Mesendoderm (in vitro differentiated cells): ENCODE measurements around the gene FAM162B.

ENCODE experiments used
- DNase-seq: peaks from one replicate; pipeline ENCODE4 v3.0.0; 2013
- H2AK5ac ChIP-seq: 2 replicates; pipeline ENCODE4 v1.6.1; 2013; ENCODE audit warnings: low read length, inconsistent platforms
- H2BK120ac ChIP-seq: 2 replicates; pipeline ENCODE4 v1.6.1; 2013; ENCODE audit warnings: low read depth, mild to moderate bottlenecking, low read length, moderate library complexity, mixed read lengths
- H2BK15ac ChIP-seq: replicated peaks from 2 replicates; pipeline ENCODE4 v1.6.1; 2013; ENCODE audit warnings: low read depth, mild to moderate bottlenecking, moderate library complexity
- H2BK5ac ChIP-seq: 2 replicates; pipeline ENCODE4 v1.6.1; 2013; ENCODE audit warnings: low read length, inconsistent platforms
- H3K18ac ChIP-seq: 2 replicates; pipeline ENCODE4 v1.6.1; 2013; ENCODE audit warnings: mild to moderate bottlenecking, low read length, mixed read lengths
- H3K23ac ChIP-seq: one replicate; pipeline ENCODE4 v1.6.1; 2013; ENCODE audit warnings: low read length
- H3K27ac ChIP-seq: 2 replicates; pipeline ENCODE4 v1.5.1; 2013; ENCODE audit warnings: low read depth, mild to moderate bottlenecking, inconsistent platforms, low read length, moderate library complexity
- H3K27me3 ChIP-seq: 2 replicates; pipeline ENCODE4 v1.6.1; 2013; ENCODE audit warnings: low read length, control low read depth, mild to moderate bottlenecking, inconsistent platforms; ENCODE audit not compliant: insufficient read depth, poor library complexity
- H3K36me3 ChIP-seq: 2 replicates; pipeline ENCODE4 v1.6.1; 2013; ENCODE audit warnings: low read length, inconsistent platforms; ENCODE audit not compliant: control insufficient read depth, insufficient read depth
- H3K4ac ChIP-seq: one replicate; pipeline ENCODE4 v1.6.1; 2013; ENCODE audit warnings: low read depth, mild to moderate bottlenecking, low read length, moderate library complexity
- H3K4me1 ChIP-seq: 2 replicates; pipeline ENCODE4 v1.6.1; 2013; ENCODE audit warnings: low read depth, low read length, inconsistent platforms; ENCODE audit not compliant: control insufficient read depth
- H3K4me2 ChIP-seq: 2 replicates; pipeline ENCODE4 v1.6.1; 2013; ENCODE audit warnings: low read length
- H3K4me3 ChIP-seq: 2 replicates; pipeline ENCODE4 v1.5.1; 2013; ENCODE audit warnings: mild to moderate bottlenecking, low read length
- H3K56ac ChIP-seq: one replicate; pipeline ENCODE4 v1.6.1; 2013; ENCODE audit warnings: low read length
- H3K79me1 ChIP-seq: 2 replicates; pipeline ENCODE4 v1.6.1; 2013; ENCODE audit warnings: low read length, inconsistent platforms
- H3K79me2 ChIP-seq: 2 replicates; pipeline ENCODE4 v1.6.1; 2013; ENCODE audit warnings: mild to moderate bottlenecking, low read length; ENCODE audit not compliant: control insufficient read depth, insufficient read depth
- H3K9ac ChIP-seq: 2 replicates; pipeline ENCODE4 v1.6.1; 2013; ENCODE audit warnings: low read length, inconsistent platforms
- H4K5ac ChIP-seq: one replicate; pipeline ENCODE4 v1.6.1; 2013; ENCODE audit warnings: low read length
- H4K8ac ChIP-seq: one replicate; pipeline ENCODE4 v1.6.1; 2013; ENCODE audit warnings: low read depth, mild to moderate bottlenecking, control low read depth, low read length, moderate library complexity
- WGBS: extraction: QIAGEN DNeasy Blood & Tissue Kit; methylation state at CpG from one replicate; pipeline ENCODE4 v1.1.7; 2013; ENCODE audit warnings: low lambda C conversion rate, missing lambda C conversion rate; ENCODE audit not compliant: insufficient coverage; ENCODE audit errors: extremely low coverage; 5-methylcytosine and 5-hydroxymethylcytosine counted together

The FAM162B gene

GRCh38 chr6:116793224-116793623 is 27.7 kb upstream of the FAM162B start:
- Histone ChIP-seq H3K79me2 (no peaks in the 10 kb centered on the region), H3K36me3 (no peaks in the 10 kb centered on the region), H2AK5ac (no peak overlapping the region), H2BK5ac (no peak overlapping the region), H4K8ac (no peak overlapping the region), H3K4ac (no peak overlapping the region), H3K23ac (no peak overlapping the region), H2BK120ac (no peak overlapping the region), H3K4me2 (no peak overlapping the region), H3K79me1 (no peaks in the 10 kb centered on the region), H3K27ac (no peak overlapping the region), H3K4me1 (no peaks in the 10 kb centered on the region), H3K4me3 (no peak overlapping the region), H3K9ac (no peak overlapping the region), H3K56ac (no peak overlapping the region), H2BK15ac (no peak overlapping the region), H4K5ac (no peak overlapping the region), H3K18ac (no peak overlapping the region), H3K27me3 (no peaks in the 10 kb centered on the region)
- no peak for DNase-seq
- WGBS, result no CpG with 5 or more reads among the region's 3 CpGs

DNA sequence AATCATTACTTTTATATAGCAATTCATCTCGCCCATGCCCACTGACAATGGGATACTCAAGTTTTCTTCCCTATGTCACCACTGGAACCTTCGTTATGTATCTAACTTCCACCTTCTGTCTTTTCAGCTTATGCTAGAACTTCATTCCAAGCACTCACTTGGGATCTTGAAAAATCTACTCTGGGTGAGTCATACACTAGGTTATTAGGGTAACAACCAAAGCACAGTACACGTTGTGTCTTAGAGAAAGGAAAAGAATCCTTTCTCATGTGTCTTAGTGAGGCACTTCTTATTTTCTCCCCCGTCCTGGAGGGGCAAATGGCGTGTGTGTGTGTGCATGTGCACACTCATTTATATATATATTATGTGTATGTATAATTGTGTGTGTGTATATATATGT is 18.3 kb upstream of the FAM162B start:
- Histone ChIP-seq H4K5ac (no peak overlapping the region), H3K36me3 (no peaks in the 10 kb centered on the region), H2BK15ac (no peak overlapping the region), H4K8ac (no peak overlapping the region), H2AK5ac (no peak overlapping the region), H3K56ac (no peak overlapping the region), H3K4me3 (no peak overlapping the region), H2BK5ac (no peak overlapping the region), H3K27ac (no peak overlapping the region), H3K4me1 (no peaks in the 10 kb centered on the region), H3K79me1 (no peaks in the 10 kb centered on the region), H2BK120ac (no peak overlapping the region), H3K79me2 (no peaks in the 10 kb centered on the region), H3K18ac (no peak overlapping the region), H3K27me3 (no peaks in the 10 kb centered on the region), H3K23ac (no peak overlapping the region), H3K9ac (no peak overlapping the region), H3K4me2 (no peak overlapping the region), H3K4ac (no peak overlapping the region)
- no CpG with 5 or more reads among the region's 5 CpGs for WGBS
- no peak for DNase-seq

GRCh38 chr6:116779573-116780164 is 14.2 kb upstream of the FAM162B start:
- Histone ChIP-seq H3K56ac (no peak overlapping the region), H2BK5ac (no peak overlapping the region), H3K4me1 (no peaks in the 10 kb centered on the region), H3K36me3 (no peaks in the 10 kb centered on the region), H3K18ac (no peak overlapping the region), H3K79me2 (no peaks in the 10 kb centered on the region), H3K9ac (no peak overlapping the region), H3K4me2 (no peak overlapping the region), H3K4ac (no peak overlapping the region), H3K27me3 (no peaks in the 10 kb centered on the region), H2AK5ac (no peak overlapping the region), H3K4me3 (no peak overlapping the region), H3K27ac (no peak overlapping the region), H2BK15ac (no peak overlapping the region), H3K79me1 (no peaks in the 10 kb centered on the region), H4K8ac (no peak overlapping the region), H2BK120ac (no peak overlapping the region), H4K5ac (no peak overlapping the region), H3K23ac (no peak overlapping the region)
- peak; percentile 54 for DNase-seq
- no CpG with 5 or more reads among the region's 13 CpGs for WGBS

DNA sequence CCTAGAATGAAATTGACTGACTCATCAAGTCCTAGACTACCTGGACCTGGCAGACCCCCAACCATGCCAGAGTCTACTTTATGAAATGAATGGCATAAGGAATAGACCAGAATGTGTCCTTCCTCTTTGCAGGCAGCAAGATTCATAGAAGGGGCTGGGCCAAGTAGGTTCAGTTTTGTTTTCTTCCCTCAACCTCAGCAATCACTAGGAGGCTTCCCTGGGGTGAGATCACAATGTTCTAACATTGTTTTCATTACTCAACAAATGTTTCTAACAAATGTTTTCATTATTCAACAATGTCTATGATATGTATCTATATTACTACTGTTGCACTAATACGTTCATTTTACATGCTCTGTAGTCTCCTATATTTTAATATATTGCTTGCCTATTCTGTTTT is 8.4 kb upstream of the FAM162B start:
- no peak overlapping the region for H3K27ac ChIP-seq
- no peaks in the 10 kb centered on the region for H3K36me3 ChIP-seq
- no peak for DNase-seq
- no peaks in the 10 kb centered on the region for H3K4me1 ChIP-seq
- no peak overlapping the region for H3K4me2 ChIP-seq
- no peak overlapping the region for H4K8ac ChIP-seq
- H3K4me3 ChIP-seq, result no peak overlapping the region
- no peak overlapping the region for H3K56ac ChIP-seq
- no peak overlapping the region for H2BK5ac ChIP-seq
- no peak overlapping the region for H3K23ac ChIP-seq
- no peak overlapping the region for H2BK15ac ChIP-seq
- no peaks in the 10 kb centered on the region for H3K79me1 ChIP-seq
- peak overlapping the region; percentile 55 for H3K4ac ChIP-seq
- no peak overlapping the region for H2BK120ac ChIP-seq
- no peak overlapping the region for H3K18ac ChIP-seq
- no peak overlapping the region for H2AK5ac ChIP-seq
- H3K27me3 ChIP-seq, result no peaks in the 10 kb centered on the region
- no peaks in the 10 kb centered on the region for H3K79me2 ChIP-seq
- H4K5ac ChIP-seq, result no peak overlapping the region
- no CpG with 5 or more reads among the region's 1 CpG for WGBS
- H3K9ac ChIP-seq, result no peak overlapping the region

GRCh38 chr6:116772450-116772849 is 6.9 kb upstream of the FAM162B start:
- Histone ChIP-seq H3K4ac (no peak overlapping the region), H3K79me1 (no peaks in the 10 kb centered on the region), H3K79me2 (no peaks in the 10 kb centered on the region), H2BK120ac (no peak overlapping the region), H3K4me3 (no peak overlapping the region), H3K27me3 (no peaks in the 10 kb centered on the region), H2AK5ac (no peak overlapping the region), H3K23ac (no peak overlapping the region), H2BK15ac (no peak overlapping the region), H3K27ac (no peak overlapping the region), H4K5ac (no peak overlapping the region), H3K56ac (no peak overlapping the region), H4K8ac (no peak overlapping the region), H3K4me2 (no peak overlapping the region), H3K9ac (no peak overlapping the region), H3K36me3 (no peaks in the 10 kb centered on the region), H2BK5ac (no peak overlapping the region), H3K4me1 (no peaks in the 10 kb centered on the region), H3K18ac (no peak overlapping the region)
- no peak for DNase-seq
- no CpG with 5 or more reads among the region's 1 CpG for WGBS

GRCh38 chr6:116767715-116768114 is 2.2 kb upstream of the FAM162B start:
- Histone ChIP-seq H3K27ac (no peak overlapping the region), H3K27me3 (peaks cover 2% of the 10 kb centered on the region)
- WGBS, result no CpG with 5 or more reads among the region's 2 CpGs

More at GRCh38 chr6:116767715-116768114, 2.2 kb upstream of the FAM162B start:
- DNase-seq, result no peak
- H2AK5ac ChIP-seq, result no peak overlapping the region
- no peak overlapping the region for H3K4me3 ChIP-seq
- H3K23ac ChIP-seq, result no peak overlapping the region
- no peak overlapping the region for H3K18ac ChIP-seq
- no peak overlapping the region for H3K56ac ChIP-seq
- H3K9ac ChIP-seq, result no peak overlapping the region
- H4K5ac ChIP-seq, result no peak overlapping the region
- H2BK5ac ChIP-seq, result no peak overlapping the region
- H3K36me3 ChIP-seq, result no peaks in the 10 kb centered on the region
- H2BK120ac ChIP-seq, result no peak overlapping the region
- no peaks in the 10 kb centered on the region for H3K79me1 ChIP-seq
- H2BK15ac ChIP-seq, result no peak overlapping the region
- no peaks in the 10 kb centered on the region for H3K79me2 ChIP-seq
- H4K8ac ChIP-seq, result no peak overlapping the region
- H3K4me2 ChIP-seq, result no peak overlapping the region
- H3K4ac ChIP-seq, result no peak overlapping the region
- H3K4me1 ChIP-seq, result no peaks in the 10 kb centered on the region
